SK-N-MC (cell line): ENCODE measurements around the gene MDFIC2.

Experiments used
- EZH2 ChIP-seq: fragments of 200-600 bp; sonication (generic); IDR thresholded peaks from one replicate; pipeline ENCODE4 v1.6.1; 2017; ENCODE audit warnings: antibody characterized with exemption
- FOXP2 ChIP-seq: optimal IDR thresholded peaks from 2 replicates; pipeline ENCODE3; 2011; ENCODE audit warnings: mild to moderate bottlenecking, moderate library complexity; ENCODE audit not compliant: insufficient read depth; ENCODE audit errors: extremely low read length, control extremely low read depth
- POLR2AphosphoS5 ChIP-seq: IDR thresholded peaks from 2 replicates; pipeline ENCODE4 v1.6.1; 2012; ENCODE audit warnings: mild to moderate bottlenecking, low read depth, low read length, borderline replicate concordance

DNA sequence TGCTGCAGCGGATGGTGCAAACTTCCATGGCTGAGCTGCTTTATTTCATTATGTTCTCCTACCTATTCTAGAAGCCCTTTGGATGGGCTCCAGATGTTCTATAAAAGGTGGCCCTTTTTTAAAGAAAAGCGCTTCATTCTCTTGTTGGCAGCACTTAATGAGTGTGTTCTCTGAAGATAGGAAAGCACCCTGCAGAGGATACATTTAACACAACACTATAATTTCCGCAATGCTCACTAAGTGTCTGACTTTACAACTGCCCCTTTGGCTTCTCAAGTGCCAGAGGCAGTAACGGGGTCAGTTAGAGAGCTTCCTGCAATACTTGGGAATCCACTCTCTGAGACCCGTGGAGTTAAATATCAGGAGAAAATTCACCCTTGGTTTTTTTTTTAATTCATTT lies 88.1 kb downstream of the MDFIC2 start:
- TF ChIP-seq FOXP2 (no peak), EZH2 (no peak), POLR2AphosphoS5 (no peak)
